ENCODE data around the gene CDHR4.

DNA sequence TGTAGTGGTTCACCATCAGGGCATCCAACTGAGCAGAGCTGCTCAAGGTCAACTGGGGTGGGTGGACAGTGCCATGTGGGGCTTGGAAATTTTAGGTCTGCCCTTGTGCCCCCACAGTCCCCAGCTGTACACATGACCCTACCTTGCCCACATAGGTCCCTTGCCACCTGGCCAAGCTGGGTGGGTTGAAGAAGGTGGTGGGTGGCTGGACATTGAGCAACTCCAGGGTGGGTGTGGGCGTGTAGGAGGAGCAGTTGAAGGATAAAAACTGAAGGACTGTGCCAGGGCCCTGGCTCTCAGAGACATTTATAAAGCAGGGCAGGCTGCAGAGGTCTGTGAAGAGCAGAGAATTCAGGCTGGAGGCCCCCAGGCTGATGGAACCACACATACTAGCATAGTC is 568 bp downstream of the CDHR4 start:
- no peak for TF ChIP-seq POLR2A (IDR thresholded peaks at IDR 0.05)
- TF ChIP-seq, protein P1, sequence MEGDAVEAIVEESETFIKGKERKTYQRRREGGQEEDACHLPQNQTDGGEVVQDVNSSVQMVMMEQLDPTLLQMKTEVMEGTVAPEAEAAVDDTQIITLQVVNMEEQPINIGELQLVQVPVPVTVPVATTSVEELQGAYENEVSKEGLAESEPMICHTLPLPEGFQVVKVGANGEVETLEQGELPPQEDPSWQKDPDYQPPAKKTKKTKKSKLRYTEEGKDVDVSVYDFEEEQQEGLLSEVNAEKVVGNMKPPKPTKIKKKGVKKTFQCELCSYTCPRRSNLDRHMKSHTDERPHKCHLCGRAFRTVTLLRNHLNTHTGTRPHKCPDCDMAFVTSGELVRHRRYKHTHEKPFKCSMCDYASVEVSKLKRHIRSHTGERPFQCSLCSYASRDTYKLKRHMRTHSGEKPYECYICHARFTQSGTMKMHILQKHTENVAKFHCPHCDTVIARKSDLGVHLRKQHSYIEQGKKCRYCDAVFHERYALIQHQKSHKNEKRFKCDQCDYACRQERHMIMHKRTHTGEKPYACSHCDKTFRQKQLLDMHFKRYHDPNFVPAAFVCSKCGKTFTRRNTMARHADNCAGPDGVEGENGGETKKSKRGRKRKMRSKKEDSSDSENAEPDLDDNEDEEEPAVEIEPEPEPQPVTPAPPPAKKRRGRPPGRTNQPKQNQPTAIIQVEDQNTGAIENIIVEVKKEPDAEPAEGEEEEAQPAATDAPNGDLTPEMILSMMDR (IDR thresholded peaks at IDR 0.05 in 8 of 11, conservative IDR thresholded peaks at IDR 0.05 in 3 of 11), result no peak
- no peak for TF ChIP-seq POLR2AphosphoS5 (IDR thresholded peaks at IDR 0.05)
